ENCODE results near the gene MAN1C1. TPM values are rescaled to one million over a fixed set of nuclear protein-coding genes. Genes with fewer than 3 reads are reported as not detected.

The MAN1C1 gene
- total and polyA plus RNA-seq, 2 donors (not counting 1 experiment from before 2014, with no cell fraction given): 0.31 to 0.89 TPM

GRCh38 chr1:25657121-25657882, 40.7 kb downstream of the MAN1C1 start:
- H3K4me3 Mint-ChIP-seq: no peak overlapping the region

More at GRCh38 chr1:25657121-25657882, 40.7 kb downstream of the MAN1C1 start:
- TF ChIP-seq, protein P1, sequence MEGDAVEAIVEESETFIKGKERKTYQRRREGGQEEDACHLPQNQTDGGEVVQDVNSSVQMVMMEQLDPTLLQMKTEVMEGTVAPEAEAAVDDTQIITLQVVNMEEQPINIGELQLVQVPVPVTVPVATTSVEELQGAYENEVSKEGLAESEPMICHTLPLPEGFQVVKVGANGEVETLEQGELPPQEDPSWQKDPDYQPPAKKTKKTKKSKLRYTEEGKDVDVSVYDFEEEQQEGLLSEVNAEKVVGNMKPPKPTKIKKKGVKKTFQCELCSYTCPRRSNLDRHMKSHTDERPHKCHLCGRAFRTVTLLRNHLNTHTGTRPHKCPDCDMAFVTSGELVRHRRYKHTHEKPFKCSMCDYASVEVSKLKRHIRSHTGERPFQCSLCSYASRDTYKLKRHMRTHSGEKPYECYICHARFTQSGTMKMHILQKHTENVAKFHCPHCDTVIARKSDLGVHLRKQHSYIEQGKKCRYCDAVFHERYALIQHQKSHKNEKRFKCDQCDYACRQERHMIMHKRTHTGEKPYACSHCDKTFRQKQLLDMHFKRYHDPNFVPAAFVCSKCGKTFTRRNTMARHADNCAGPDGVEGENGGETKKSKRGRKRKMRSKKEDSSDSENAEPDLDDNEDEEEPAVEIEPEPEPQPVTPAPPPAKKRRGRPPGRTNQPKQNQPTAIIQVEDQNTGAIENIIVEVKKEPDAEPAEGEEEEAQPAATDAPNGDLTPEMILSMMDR (IDR thresholded peaks at IDR 0.05): no peak
- no peak for TF ChIP-seq EZH2 (IDR thresholded peaks at IDR 0.05; ENCODE audit: borderline replicate concordance, insufficient read depth, low read depth, low read length, poor library complexity, severe bottlenecking)
- Mint-ChIP-seq H3K27ac (no peak overlapping the region), H3K9me3 (ENCODE audit: insufficient read depth) (no peaks in the 10 kb centered on the region), H3K27me3 (peaks cover 10% of the 10 kb centered on the region), H3K4me1 (peaks cover 14% of the 10 kb centered on the region)
- Histone ChIP-seq H3K9ac (ENCODE audit: low read length) (no peak overlapping the region), H3K27me3 (replicated peaks in 1 of 4; ENCODE audit: control extremely low read depth in 1 of 4, control insufficient read depth in 3 of 4, insufficient read depth in 4 of 4, low read length in 3 of 4) (peaks cover 0 to 1% (median 0%) of the 10 kb centered on the region in 4 experiments), H4K20me1 (ENCODE audit: control insufficient read depth, insufficient read depth, low read length, poor library complexity, severe bottlenecking) (no peaks in the 10 kb centered on the region), H3K36me3 (replicated peaks in 1 of 2; ENCODE audit: control extremely low read depth in 1 of 2, control insufficient read depth in 1 of 2, extremely low read depth in 1 of 2, insufficient read depth in 2 of 2, low read length in 1 of 2) (no peaks in the 10 kb centered on the region), H3K9me3 (ENCODE audit: control extremely low read depth in 1 of 3, control insufficient read depth in 2 of 3, insufficient read depth in 1 of 3, low read length in 2 of 3) (no peaks in the 10 kb centered on the region), H3K79me2 (ENCODE audit: control insufficient read depth, insufficient read depth, low read length) (no peaks in the 10 kb centered on the region), H3K4me2 (replicated peaks; ENCODE audit: low read depth, low read length, poor library complexity, severe bottlenecking) (no peak overlapping the region), H3K4me3 (ENCODE audit: control extremely low read depth in 1 of 5, extremely low read depth in 1 of 5, insufficient read depth in 1 of 5, low read depth in 2 of 5, low read length in 4 of 5) (no peak overlapping the region), H3K4me1 (ENCODE audit: control insufficient read depth in 2 of 2, insufficient read depth in 2 of 2, low read length in 2 of 2) (peaks cover 8 to 10% of the 10 kb centered on the region in 2 donors), H2AFZ (ENCODE audit: insufficient read depth, low read depth, low read length, poor library complexity, severe bottlenecking) (no peak overlapping the region), H3K27ac (ENCODE audit: low read length in 2 of 2) (no peak overlapping the region)
- intact Hi-C loops (cut with micrococcal nuclease): no loop called here
- DNase-seq (peak; percentile 27), ATAC-seq (ENCODE audit: low read depth) (no peak)
- WGBS (ENCODE audit: insufficient coverage): no CpG with 5 or more reads among the region's 6 CpGs
- CTCF ChIA-PET: interaction anchor here (0.7 kb wide), 1 partner anchor 664 kb away, joined by 3 read pairs; no protein-coding TSS in a partner anchor
- POLR2A ChIA-PET: no interaction called here
